Transverse colon (tissue), 4 donors: ENCODE data around the gene GABBR2. TPM values are rescaled to one million over a fixed set of nuclear protein-coding genes. Genes with fewer than 3 reads are reported as not detected.

Experiments
- DNase-seq: peaks from one replicate; pipeline ENCODE4 v3.0.0-alpha.2; 2019
- H3K27ac ChIP-seq, 4 donors: fragments of 200-600 bp; sonication (generic); 2 replicates each; pipeline ENCODE4 v1.5.1; 2016 to 2018; ENCODE audit warnings: inconsistent platforms in 4 of 4
- H3K27me3 ChIP-seq: fragments of 200-600 bp; sonication (generic); 2 replicates; pipeline ENCODE4 v1.5.1; 2017; ENCODE audit warnings: inconsistent platforms
- H3K36me3 ChIP-seq, 4 donors: fragments of 200-600 bp; sonication (generic); 2 replicates each; pipeline ENCODE4 v1.5.1; 2017 to 2019; ENCODE audit warnings: inconsistent platforms in 4 of 4
- H3K4me1 ChIP-seq, 4 donors: fragments of 200-600 bp; sonication (generic); 2 replicates each; pipeline ENCODE4 v1.5.1; 2017 to 2020; ENCODE audit warnings: inconsistent platforms in 4 of 4
- H3K4me3 ChIP-seq, 4 donors: fragments of 200-600 bp; sonication (generic); 1 replicate in 1 of 4; 2 replicates in 3 of 4; pipeline versions ENCODE4 v1.5.1 to v1.6.1; 2017 to 2019; ENCODE audit warnings: inconsistent platforms in 4 of 4
- H3K9me3 ChIP-seq, 2 donors: fragments of 200-600 bp; sonication (generic); 2 replicates each; pipeline ENCODE4 v1.5.1; 2017 to 2019; ENCODE audit warnings: inconsistent platforms in 2 of 2
- CTCF ChIP-seq, 5 experiments: fragments of 200-600 bp in 3 of 5; fragments of 450-650 bp in 2 of 5; sonication (generic) in 3 of 5; IDR thresholded peaks; 1 replicate in 2 of 5; 2 replicates in 3 of 5; pipeline ENCODE4 v1.5.1; 2016 to 2017; ENCODE audit warnings: antibody characterized with exemption in 5 of 5, inconsistent platforms in 3 of 5, mild to moderate bottlenecking in 2 of 5, moderate library complexity in 1 of 5
- EP300 ChIP-seq: sonication (generic); formaldehyde crosslinking; IDR thresholded peaks from one replicate; pipeline ENCODE4 v1.6.1; 2017; ENCODE audit warnings: antibody characterized with exemption, low read depth
- POLR2A ChIP-seq: fragments of 450-650 bp; IDR thresholded peaks from one replicate; pipeline ENCODE4 v1.6.1; 2016; ENCODE audit warnings: antibody characterized with exemption, mild to moderate bottlenecking, moderate library complexity
- POLR2AphosphoS5 ChIP-seq, 3 donors: sonication (generic); formaldehyde crosslinking; IDR thresholded peaks; one replicate each; pipeline ENCODE4 v1.6.1; 2016; ENCODE audit warnings: antibody characterized with exemption in 3 of 3
- WGBS, 2 donors: methylation state at CpG; one replicate each; pipeline ENCODE4 v1.1.5; 2018; ENCODE audit warnings: low coverage in 1 of 2; 5-methylcytosine and 5-hydroxymethylcytosine counted together
- in situ Hi-C, 4 donors: fragments of 200-750 bp; cut with MboI; loops; one replicate each; pipeline versions ENCODE4 v1.15.0 to v1.15.1; 2017; ENCODE audit warnings: low sequenced_read_pairs in 3 of 4, low pct_ligation_motif_present in 1 of 4, low pct_unique_long_range_greater_than_20kb in 1 of 4
- intact Hi-C: fragments of 100-400 bp; cut with DNase I; formaldehyde crosslinking; loops from one replicate; pipeline ENCODE4 v1.15.1; 2023; ENCODE audit warnings: low total_unique reads
- total RNA-seq, 4 donors: library from RNA; depleted of rRNA; stranded (reverse); fragments of >200 nt; gene quantifications; one replicate each; pipeline ENCODE4 v1.1.0, GENCODE V29; 2016

GABBR2 gene
- total RNA-seq, 4 donors from 2014 or later: not detected

GRCh38 chr9:98700801-98701200 lies 7.9 kb downstream of the GABBR2 start:
- Histone ChIP-seq H3K9me3 (no peaks in the 10 kb centered on the region), H3K27me3 (peaks cover 48% of the 10 kb centered on the region), H3K4me3 (no peak overlapping the region), H3K4me1 (no peaks in the 10 kb centered on the region), H3K27ac (no peak overlapping the region), H3K36me3 (no peaks in the 10 kb centered on the region)
- DNase-seq: no peak
- in situ Hi-C loops: no loop called here
- intact Hi-C loops: no loop called here
- TF ChIP-seq CTCF (IDR thresholded peaks at IDR 0.05): no peak
- TF ChIP-seq POLR2AphosphoS5 (IDR thresholded peaks at IDR 0.05): no peak
- no peak for TF ChIP-seq POLR2A
- TF ChIP-seq EP300: no peak
- WGBS, 2 donors: 37 to 50% methylated on average over 1 to 4 of the region's 4 CpGs

GRCh38 chr9:98698856-98699255 lies 9.9 kb downstream of the GABBR2 start:
- H3K9me3 ChIP-seq: no peaks in the 10 kb centered on the region
- 60 to 81% methylated on average over 1 to 6 of the region's 6 CpGs for WGBS, 2 donors
- H3K4me1 ChIP-seq: no peaks in the 10 kb centered on the region
- peaks cover 28% of the 10 kb centered on the region for H3K27me3 ChIP-seq
- DNase-seq: no peak
- H3K27ac ChIP-seq: no peak overlapping the region
- in situ Hi-C loops (loop anchor here in 1 of 4 donors (25.0 kb wide), 1 partner anchor 387 kb away; no protein-coding TSS in a partner anchor), intact Hi-C loops (no loop called here)
- TF ChIP-seq POLR2AphosphoS5 (IDR thresholded peaks at IDR 0.05): no peak
- no peak for TF ChIP-seq CTCF (IDR thresholded peaks at IDR 0.05)
- TF ChIP-seq EP300: no peak
- no peak for TF ChIP-seq POLR2A
- no peak overlapping the region for H3K4me3 ChIP-seq
- H3K36me3 ChIP-seq: no peaks in the 10 kb centered on the region

DNA sequence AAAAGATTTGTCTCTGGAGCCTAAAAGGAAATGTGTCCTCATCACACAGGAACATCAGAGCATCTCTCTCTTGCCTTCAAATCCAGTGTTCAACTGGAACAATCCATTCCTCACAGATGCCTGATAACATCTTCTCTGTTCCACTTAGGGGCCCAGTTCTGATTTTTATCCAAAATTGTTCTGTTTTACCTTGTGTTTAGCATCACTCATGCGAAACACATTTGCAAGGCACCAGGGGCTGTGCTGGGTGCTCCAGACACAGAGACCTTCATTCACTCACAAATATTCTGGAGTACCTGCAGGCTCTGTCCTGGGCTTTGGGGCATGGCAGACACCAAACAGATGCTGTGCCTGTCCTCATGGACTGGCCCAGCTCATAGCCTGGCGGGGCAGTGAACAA lies 13.8 kb downstream of the GABBR2 start:
- in situ Hi-C loops: loop anchor here in 1 of 4 donors (25.0 kb wide), 1 partner anchor 383 kb away; no protein-coding TSS in a partner anchor
- intact Hi-C loops: no loop called here
- WGBS, 2 donors: 67 to 97% methylated on average over 1 to 2 of the region's 2 CpGs

DNA sequence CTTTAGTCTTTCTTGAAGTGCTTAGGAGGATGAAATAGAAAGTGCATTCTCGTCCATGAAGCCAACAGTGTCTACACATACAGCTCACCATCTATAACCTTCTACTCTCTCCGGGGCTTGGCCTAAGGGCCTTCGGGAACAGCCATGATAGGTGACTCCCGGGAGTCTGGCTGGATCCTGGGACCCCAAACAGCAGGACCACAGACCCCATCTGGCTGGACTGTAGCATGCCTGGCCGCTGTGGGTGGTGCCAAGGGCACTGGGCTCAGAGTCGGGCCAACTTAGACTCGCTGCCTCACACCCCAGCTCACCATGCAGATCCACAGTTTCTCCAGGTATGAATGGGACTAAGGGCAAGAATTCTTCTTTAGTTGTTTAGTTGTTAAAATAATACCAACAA lies 16.3 kb downstream of the GABBR2 start:
- H3K9me3 ChIP-seq: no peaks in the 10 kb centered on the region
- H3K4me1 ChIP-seq: no peaks in the 10 kb centered on the region
- no peak overlapping the region for H3K27ac ChIP-seq
- intact Hi-C loops: no loop called here
- no peaks in the 10 kb centered on the region for H3K27me3 ChIP-seq
- in situ Hi-C loops: loop anchor here in 1 of 4 donors (25.0 kb wide), 1 partner anchor 380 kb away; no protein-coding TSS in a partner anchor
- H3K4me3 ChIP-seq: no peak overlapping the region
- DNase-seq: no peak
- TF ChIP-seq POLR2AphosphoS5 (IDR thresholded peaks at IDR 0.05) (no peak), CTCF (IDR thresholded peaks at IDR 0.05) (no peak), POLR2A (no peak), EP300 (no peak)
- WGBS, 2 donors: 89% methylated on average over 7 of the region's 7 CpGs; no CpG with 5 or more reads in 1 of the 2 donors
- H3K36me3 ChIP-seq: no peaks in the 10 kb centered on the region

More for the DNA sequence above, 13.8 kb downstream of the GABBR2 start:
- Histone ChIP-seq H3K4me1 (no peaks in the 10 kb centered on the region), H3K27me3 (no peaks in the 10 kb centered on the region), H3K36me3 (no peaks in the 10 kb centered on the region), H3K9me3 (no peaks in the 10 kb centered on the region), H3K27ac (no peak overlapping the region), H3K4me3 (no peak overlapping the region)
- DNase-seq: no peak
- no peak for TF ChIP-seq CTCF (IDR thresholded peaks at IDR 0.05)
- no peak for TF ChIP-seq POLR2AphosphoS5 (IDR thresholded peaks at IDR 0.05)
- TF ChIP-seq EP300: no peak
- no peak for TF ChIP-seq POLR2A
